Panc1 (cell line): ENCODE measurements around the gene UBR3. TPM values are rescaled to one million over a fixed set of nuclear protein-coding genes. Genes with fewer than 3 reads are reported as not detected.

Experiments
- ATAC-seq: fragments of 200-7000 bp; cut with Tn5 transposase; 2 replicates; pipeline ENCODE4 v1.9.1; 2020; ENCODE audit warnings: mild to moderate bottlenecking, moderate library complexity
- BruUV-seq: library from RNA; stranded (reverse); fragments of 400-500 nt; replicated peaks from 2 replicates; lab custom pipeline; 2021; lab: Mats Ljungman, UMichigan
- CTCF ChIA-PET: fragments of 300-600 bp; sonication (Branson Sonifier 250); formaldehyde crosslinking; loops from one replicate; lab custom pipeline; 2022; ENCODE audit warnings: antibody characterized with exemption; lab: Charles Lee
- POLR2A ChIA-PET: fragments of 300-600 bp; sonication (Branson Sonifier 250); formaldehyde crosslinking; loops from one replicate; lab custom pipeline; 2022; ENCODE audit warnings: antibody characterized with exemption; lab: Charles Lee
- DNase-seq: peaks from one replicate; pipeline ENCODE4 v3.0.0-alpha.2; 2010; ENCODE audit warnings: low read depth, low spot score
- H3K27ac ChIP-seq: 2 replicates; pipeline ENCODE4 v1.5.1; 2011; ENCODE audit warnings: mild to moderate bottlenecking, low read length, inconsistent platforms
- H3K27me3 ChIP-seq: fragments of 200-500 bp; sonication (Bioruptor generic); 2 replicates; pipeline ENCODE4 v1.6.0; 2014; ENCODE audit warnings: low read length, inconsistent platforms; ENCODE audit not compliant: control insufficient read depth, insufficient read depth
- H3K36me3 ChIP-seq: fragments of 200-500 bp; sonication (Bioruptor generic); 2 replicates; pipeline ENCODE4 v1.5.1; 2014; ENCODE audit warnings: inconsistent platforms, mild to moderate bottlenecking, low read length, moderate library complexity; ENCODE audit not compliant: control insufficient read depth, insufficient read depth
- H3K4me1 ChIP-seq: 2 replicates; pipeline ENCODE4 v1.5.1; 2011; ENCODE audit warnings: inconsistent platforms, mild to moderate bottlenecking, low read length, moderate library complexity; ENCODE audit not compliant: control insufficient read depth, insufficient read depth
- H3K4me3 ChIP-seq, 2 experiments: 2 replicates each; pipeline ENCODE4 v1.5.1; 2011 to 2012; ENCODE audit warnings: low read depth in 2 of 2, low read length in 2 of 2, mild to moderate bottlenecking in 2 of 2, inconsistent platforms in 1 of 2, moderate library complexity in 1 of 2
- H3K9me3 ChIP-seq: fragments of 200-500 bp; sonication (Bioruptor generic); 2 replicates; pipeline ENCODE4 v1.5.1; 2014; ENCODE audit warnings: low read depth, mild to moderate bottlenecking, inconsistent platforms, low read length, moderate library complexity; ENCODE audit not compliant: control insufficient read depth, insufficient read depth
- POLR2AphosphoS5 ChIP-seq: IDR thresholded peaks from 2 replicates; pipeline ENCODE4 v1.6.1; 2012; ENCODE audit warnings: mild to moderate bottlenecking, low read depth, low read length, moderate library complexity
- SIN3A ChIP-seq: IDR thresholded peaks from 2 replicates; pipeline ENCODE4 v1.6.1; 2012; ENCODE audit warnings: low read depth, mild to moderate bottlenecking, low read length, moderate library complexity, borderline replicate concordance; ENCODE audit not compliant: insufficient read depth
- TCF7L2 ChIP-seq: IDR thresholded peaks from 2 replicates; pipeline ENCODE4 v1.6.1; 2011; ENCODE audit warnings: mild to moderate bottlenecking, low read depth, low read length, inconsistent platforms
- in situ Hi-C: cut with HindIII; loops from 2 replicates; pipeline ENCODE4 v1.10.0; 2016; ENCODE audit warnings: low sequenced_read_pairs, low pct_unique_long_range_greater_than_20kb
- intact Hi-C: fragments of 100-400 bp; cut with micrococcal nuclease; formaldehyde crosslinking; loops from one replicate; pipeline ENCODE4 v1.10.0; 2022; ENCODE audit not compliant: unreplicated experiment
- total RNA-seq: library from RNA; stranded (reverse); gene quantifications from one replicate; pipeline ENCODE4 v1.2.1, GENCODE V29; 2021; ENCODE audit not compliant: unreplicated experiment
- TF ChIP-seq, protein P1 (sequence below), 2 experiments: IDR thresholded peaks; 2 replicates each; pipeline ENCODE4 v1.6.1; 2011 to 2012; ENCODE audit warnings: low read depth in 2 of 2, control low read depth in 1 of 2, low read length in 1 of 2, mild to moderate bottlenecking in 1 of 2, moderate library complexity in 1 of 2; ENCODE audit not compliant: insufficient read depth in 1 of 2
- TF ChIP-seq, protein P2 (sequence below): fragments of 450-650 bp; IDR thresholded peaks from 2 replicates; pipeline ENCODE4 v1.5.1; 2017; ENCODE audit warnings: mild to moderate bottlenecking

UBR3 gene
- total RNA-seq, 1 experiment from 2014 or later = 27.9 TPM

DNA sequence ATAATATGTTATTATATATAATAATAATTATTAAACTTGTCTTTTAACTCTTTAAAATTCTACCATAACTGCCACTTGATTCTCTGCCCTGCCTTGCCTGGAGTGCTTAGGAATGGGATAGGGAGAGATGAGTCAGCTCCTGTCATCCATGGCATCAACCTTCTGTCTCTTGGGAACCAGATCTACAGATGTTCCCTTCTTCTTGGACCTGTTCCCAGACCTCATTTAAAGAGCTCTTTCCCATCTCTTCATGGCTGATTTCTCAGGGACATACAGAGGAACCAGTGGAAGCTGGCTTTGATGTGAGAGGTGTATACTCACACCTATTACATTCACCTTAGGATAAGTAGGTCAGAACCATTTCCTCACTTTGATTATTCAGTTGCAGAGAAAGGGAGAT lies 195.4 kb downstream of the UBR3 start:
- TF ChIP-seq, protein P1, sequence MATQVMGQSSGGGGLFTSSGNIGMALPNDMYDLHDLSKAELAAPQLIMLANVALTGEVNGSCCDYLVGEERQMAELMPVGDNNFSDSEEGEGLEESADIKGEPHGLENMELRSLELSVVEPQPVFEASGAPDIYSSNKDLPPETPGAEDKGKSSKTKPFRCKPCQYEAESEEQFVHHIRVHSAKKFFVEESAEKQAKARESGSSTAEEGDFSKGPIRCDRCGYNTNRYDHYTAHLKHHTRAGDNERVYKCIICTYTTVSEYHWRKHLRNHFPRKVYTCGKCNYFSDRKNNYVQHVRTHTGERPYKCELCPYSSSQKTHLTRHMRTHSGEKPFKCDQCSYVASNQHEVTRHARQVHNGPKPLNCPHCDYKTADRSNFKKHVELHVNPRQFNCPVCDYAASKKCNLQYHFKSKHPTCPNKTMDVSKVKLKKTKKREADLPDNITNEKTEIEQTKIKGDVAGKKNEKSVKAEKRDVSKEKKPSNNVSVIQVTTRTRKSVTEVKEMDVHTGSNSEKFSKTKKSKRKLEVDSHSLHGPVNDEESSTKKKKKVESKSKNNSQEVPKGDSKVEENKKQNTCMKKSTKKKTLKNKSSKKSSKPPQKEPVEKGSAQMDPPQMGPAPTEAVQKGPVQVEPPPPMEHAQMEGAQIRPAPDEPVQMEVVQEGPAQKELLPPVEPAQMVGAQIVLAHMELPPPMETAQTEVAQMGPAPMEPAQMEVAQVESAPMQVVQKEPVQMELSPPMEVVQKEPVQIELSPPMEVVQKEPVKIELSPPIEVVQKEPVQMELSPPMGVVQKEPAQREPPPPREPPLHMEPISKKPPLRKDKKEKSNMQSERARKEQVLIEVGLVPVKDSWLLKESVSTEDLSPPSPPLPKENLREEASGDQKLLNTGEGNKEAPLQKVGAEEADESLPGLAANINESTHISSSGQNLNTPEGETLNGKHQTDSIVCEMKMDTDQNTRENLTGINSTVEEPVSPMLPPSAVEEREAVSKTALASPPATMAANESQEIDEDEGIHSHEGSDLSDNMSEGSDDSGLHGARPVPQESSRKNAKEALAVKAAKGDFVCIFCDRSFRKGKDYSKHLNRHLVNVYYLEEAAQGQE (IDR thresholded peaks at IDR 0.05; ENCODE audit: insufficient read depth in 1 of 2, low read depth in 2 of 2, low read length in 1 of 2) = no peak
- TF ChIP-seq SIN3A (no peak), TCF7L2 (no peak)
- intact Hi-C loops = no loop called here
- Histone ChIP-seq H3K27ac (no peak overlapping the region), H3K36me3 (no peaks in the 10 kb centered on the region), H3K4me3 (no peak overlapping the region), H3K4me1 (no peaks in the 10 kb centered on the region), H3K9me3 (no peaks in the 10 kb centered on the region), H3K27me3 (no peaks in the 10 kb centered on the region)
- in situ Hi-C loops = no loop called here
- ChIA-PET CTCF (no interaction called here), POLR2A (no interaction called here)
- BruUV-seq = no TSS peak
- DNase-seq (no peak), ATAC-seq (no peak)

DNA sequence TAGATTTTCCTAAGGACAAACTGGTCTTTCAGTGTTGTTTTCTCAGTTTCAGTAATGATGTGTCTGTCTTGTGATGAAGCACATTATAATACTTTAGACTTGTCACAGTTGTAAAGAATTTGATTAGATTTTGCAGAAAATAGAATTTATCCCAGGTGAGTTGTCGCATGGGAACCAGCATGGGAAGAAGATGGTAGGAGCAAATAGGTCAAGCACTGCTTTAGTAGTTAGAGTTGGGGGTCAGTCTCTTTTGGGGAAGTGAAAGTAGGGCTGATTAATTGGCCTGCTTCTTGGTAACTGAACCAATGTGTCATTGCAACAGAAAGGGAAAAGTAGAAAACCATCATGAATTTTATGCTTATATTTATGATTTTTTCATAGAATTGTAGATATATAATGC lies 197.5 kb downstream of the UBR3 start:
- intact Hi-C loops = no loop called here
- Histone ChIP-seq H3K4me1 (no peaks in the 10 kb centered on the region), H3K4me3 (no peak overlapping the region), H3K27ac (no peak overlapping the region), H3K36me3 (no peaks in the 10 kb centered on the region), H3K9me3 (no peaks in the 10 kb centered on the region), H3K27me3 (no peaks in the 10 kb centered on the region)
- in situ Hi-C loops = no loop called here
- DNase-seq (no peak), ATAC-seq (no peak)
- no TSS peak for BruUV-seq
- TF ChIP-seq TCF7L2 (no peak), POLR2AphosphoS5 (no peak), SIN3A (no peak)
- TF ChIP-seq, protein P1 (IDR thresholded peaks at IDR 0.05; ENCODE audit: insufficient read depth in 1 of 2, low read depth in 2 of 2, low read length in 1 of 2) = no peak
- TF ChIP-seq, protein P2, sequence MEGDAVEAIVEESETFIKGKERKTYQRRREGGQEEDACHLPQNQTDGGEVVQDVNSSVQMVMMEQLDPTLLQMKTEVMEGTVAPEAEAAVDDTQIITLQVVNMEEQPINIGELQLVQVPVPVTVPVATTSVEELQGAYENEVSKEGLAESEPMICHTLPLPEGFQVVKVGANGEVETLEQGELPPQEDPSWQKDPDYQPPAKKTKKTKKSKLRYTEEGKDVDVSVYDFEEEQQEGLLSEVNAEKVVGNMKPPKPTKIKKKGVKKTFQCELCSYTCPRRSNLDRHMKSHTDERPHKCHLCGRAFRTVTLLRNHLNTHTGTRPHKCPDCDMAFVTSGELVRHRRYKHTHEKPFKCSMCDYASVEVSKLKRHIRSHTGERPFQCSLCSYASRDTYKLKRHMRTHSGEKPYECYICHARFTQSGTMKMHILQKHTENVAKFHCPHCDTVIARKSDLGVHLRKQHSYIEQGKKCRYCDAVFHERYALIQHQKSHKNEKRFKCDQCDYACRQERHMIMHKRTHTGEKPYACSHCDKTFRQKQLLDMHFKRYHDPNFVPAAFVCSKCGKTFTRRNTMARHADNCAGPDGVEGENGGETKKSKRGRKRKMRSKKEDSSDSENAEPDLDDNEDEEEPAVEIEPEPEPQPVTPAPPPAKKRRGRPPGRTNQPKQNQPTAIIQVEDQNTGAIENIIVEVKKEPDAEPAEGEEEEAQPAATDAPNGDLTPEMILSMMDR = no peak
- ChIA-PET POLR2A (no interaction called here), CTCF (no interaction called here)
